ENCODE data around the gene WASHC4.
"Not testable (repeated sequence)": the region's sequence is repeated elsewhere in the genome, so short reads cannot be mapped to it uniquely, and the experiment has no call there.

WASHC4 gene

GRCh38 chr12:105090361-105090760 is 17.2 kb upstream of the WASHC4 start:
- no peak for DNase-seq (ENCODE audit: low spot score)

GRCh38 chr12:105091476-105092206 is 15.9 kb upstream of the WASHC4 start:
- no peak for DNase-seq (ENCODE audit: low spot score)

GRCh38 chr12:105092336-105092735 is 15.2 kb upstream of the WASHC4 start:
- DNase-seq (ENCODE audit: low spot score) = no peak

- not testable (repeated sequence) for DNase-seq (ENCODE audit: low spot score)
Measured at GRCh38 chr12:105095338-105095737, 12.2 kb upstream of the WASHC4 start.

GRCh38 chr12:105099356-105099755 is 8.2 kb upstream of the WASHC4 start:
- no peak for DNase-seq (ENCODE audit: low spot score)

- DNase-seq (ENCODE audit: low spot score) = no peak
Measured at GRCh38 chr12:105100207-105100985, 7.1 kb upstream of the WASHC4 start.

- no peak for DNase-seq (ENCODE audit: low spot score)
Measured at GRCh38 chr12:105100998-105101397, 6.5 kb upstream of the WASHC4 start.

- no peak for DNase-seq (ENCODE audit: low spot score)
Measured at GRCh38 chr12:105102673-105103072, 4.9 kb upstream of the WASHC4 start.

- DNase-seq (ENCODE audit: low spot score) = no peak
Measured at GRCh38 chr12:105104762-105105161, 2.8 kb upstream of the WASHC4 start.

- no peak for DNase-seq (ENCODE audit: low spot score)
Measured at GRCh38 chr12:105106621-105107020, 910 bp upstream of the WASHC4 start.

- DNase-seq (ENCODE audit: low spot score) = peak; percentile 20
Measured at GRCh38 chr12:105107171-105107493, 399 bp upstream of the WASHC4 start.

- no peak for DNase-seq (ENCODE audit: low spot score)
Measured at GRCh38 chr12:105109465-105110212, 2.1 kb downstream of the WASHC4 start.

GRCh38 chr12:105110851-105111250 is 3.3 kb downstream of the WASHC4 start:
- DNase-seq (ENCODE audit: low spot score) = no peak

GRCh38 chr12:105113094-105113493 is 5.6 kb downstream of the WASHC4 start:
- DNase-seq (ENCODE audit: low spot score) = no peak

GRCh38 chr12:105116969-105117368 is 9.4 kb downstream of the WASHC4 start:
- DNase-seq (ENCODE audit: low spot score) = no peak

- no peak for DNase-seq (ENCODE audit: low spot score)
Measured at GRCh38 chr12:105120551-105120950, 13.0 kb downstream of the WASHC4 start.

GRCh38 chr12:105138248-105138647 is 30.7 kb downstream of the WASHC4 start:
- DNase-seq (ENCODE audit: low spot score) = no peak

GRCh38 chr12:105141320-105141922 is 33.9 kb downstream of the WASHC4 start:
- DNase-seq (ENCODE audit: low spot score) = no peak

GRCh38 chr12:105142259-105142658 is 34.7 kb downstream of the WASHC4 start:
- no peak for DNase-seq (ENCODE audit: low spot score)

- DNase-seq (ENCODE audit: low spot score) = no peak
Measured at GRCh38 chr12:105156260-105156659, 48.7 kb downstream of the WASHC4 start.

- no peak for DNase-seq (ENCODE audit: low spot score)
Measured at GRCh38 chr12:105157606-105158005, 50.1 kb downstream of the WASHC4 start.

GRCh38 chr12:105158876-105159275 is 51.3 kb downstream of the WASHC4 start:
- no peak for DNase-seq (ENCODE audit: low spot score)

- DNase-seq (ENCODE audit: low spot score) = no peak
Measured at GRCh38 chr12:105162174-105162573, 54.6 kb downstream of the WASHC4 start.
